BJ (cell line): ENCODE measurements around the gene TMSB4X. TPM values are rescaled to one million over a fixed set of nuclear protein-coding genes. Genes with fewer than 3 reads are reported as not detected.

ENCODE experiments used
- polyA plus RNA-seq: library from polyadenylated mRNA; depleted of rRNA; stranded (reverse); fragments of >200 nt; gene quantifications from 2 replicates; pipeline ENCODE4 v1.2.3, GENCODE V29; 2011; rRNA removed

The TMSB4X gene
- polyA plus RNA-seq, 1 experiment: 2,469 TPM

Other genes starting within 250 kb of the TMSB4X start
- 20.0 and 20.5 TPM in 2 replicates for gene PRPS2, start 183.7 kb upstream of the TMSB4X start, polyA plus RNA-seq
- not detected in 2 replicates for gene TLR7, start 108.0 kb upstream of the TMSB4X start, polyA plus RNA-seq
- not detected in 2 replicates for gene TLR8, start 68.5 kb upstream of the TMSB4X start, polyA plus RNA-seq
- not detected in 2 replicates for gene FAM9C, start 69.5 kb downstream of the TMSB4X start, polyA plus RNA-seq